ENCODE data around the gene DRC7. TPM values are rescaled to one million over a fixed set of nuclear protein-coding genes. Genes with fewer than 3 reads are reported as not detected.

The DRC7 gene
- total RNA-seq, 1 donor = not detected

DNA sequence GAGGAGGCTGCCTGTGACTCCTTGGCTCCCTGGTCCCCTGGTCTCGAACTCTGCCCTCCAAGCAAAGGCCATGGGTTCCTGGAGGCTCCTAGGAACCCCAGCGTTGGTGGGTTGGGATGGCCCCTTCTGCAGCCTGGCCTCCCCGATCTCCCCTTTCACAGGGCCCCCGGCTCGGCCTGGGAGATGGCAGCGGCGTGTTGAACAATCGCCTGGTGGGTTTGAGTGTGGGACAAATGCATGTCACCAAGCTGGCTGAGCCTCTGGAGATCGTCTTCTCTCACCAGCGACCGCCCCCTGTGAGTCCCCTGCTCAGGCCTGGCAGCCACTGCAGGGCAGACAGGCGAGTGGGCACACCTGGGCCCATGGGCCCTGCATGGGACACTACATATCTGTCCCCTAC is 15.6 kb upstream of the DRC7 start:
- TF ChIP-seq, protein P1, sequence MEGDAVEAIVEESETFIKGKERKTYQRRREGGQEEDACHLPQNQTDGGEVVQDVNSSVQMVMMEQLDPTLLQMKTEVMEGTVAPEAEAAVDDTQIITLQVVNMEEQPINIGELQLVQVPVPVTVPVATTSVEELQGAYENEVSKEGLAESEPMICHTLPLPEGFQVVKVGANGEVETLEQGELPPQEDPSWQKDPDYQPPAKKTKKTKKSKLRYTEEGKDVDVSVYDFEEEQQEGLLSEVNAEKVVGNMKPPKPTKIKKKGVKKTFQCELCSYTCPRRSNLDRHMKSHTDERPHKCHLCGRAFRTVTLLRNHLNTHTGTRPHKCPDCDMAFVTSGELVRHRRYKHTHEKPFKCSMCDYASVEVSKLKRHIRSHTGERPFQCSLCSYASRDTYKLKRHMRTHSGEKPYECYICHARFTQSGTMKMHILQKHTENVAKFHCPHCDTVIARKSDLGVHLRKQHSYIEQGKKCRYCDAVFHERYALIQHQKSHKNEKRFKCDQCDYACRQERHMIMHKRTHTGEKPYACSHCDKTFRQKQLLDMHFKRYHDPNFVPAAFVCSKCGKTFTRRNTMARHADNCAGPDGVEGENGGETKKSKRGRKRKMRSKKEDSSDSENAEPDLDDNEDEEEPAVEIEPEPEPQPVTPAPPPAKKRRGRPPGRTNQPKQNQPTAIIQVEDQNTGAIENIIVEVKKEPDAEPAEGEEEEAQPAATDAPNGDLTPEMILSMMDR (IDR thresholded peaks at IDR 0.05; ENCODE audit: insufficient read depth, low read depth, low read length) = no peak
- H3K4me3 ChIP-seq (ENCODE audit: low read depth, low read length) = no peak overlapping the region
- no peak for DNase-seq (ENCODE audit: low read depth)

DNA sequence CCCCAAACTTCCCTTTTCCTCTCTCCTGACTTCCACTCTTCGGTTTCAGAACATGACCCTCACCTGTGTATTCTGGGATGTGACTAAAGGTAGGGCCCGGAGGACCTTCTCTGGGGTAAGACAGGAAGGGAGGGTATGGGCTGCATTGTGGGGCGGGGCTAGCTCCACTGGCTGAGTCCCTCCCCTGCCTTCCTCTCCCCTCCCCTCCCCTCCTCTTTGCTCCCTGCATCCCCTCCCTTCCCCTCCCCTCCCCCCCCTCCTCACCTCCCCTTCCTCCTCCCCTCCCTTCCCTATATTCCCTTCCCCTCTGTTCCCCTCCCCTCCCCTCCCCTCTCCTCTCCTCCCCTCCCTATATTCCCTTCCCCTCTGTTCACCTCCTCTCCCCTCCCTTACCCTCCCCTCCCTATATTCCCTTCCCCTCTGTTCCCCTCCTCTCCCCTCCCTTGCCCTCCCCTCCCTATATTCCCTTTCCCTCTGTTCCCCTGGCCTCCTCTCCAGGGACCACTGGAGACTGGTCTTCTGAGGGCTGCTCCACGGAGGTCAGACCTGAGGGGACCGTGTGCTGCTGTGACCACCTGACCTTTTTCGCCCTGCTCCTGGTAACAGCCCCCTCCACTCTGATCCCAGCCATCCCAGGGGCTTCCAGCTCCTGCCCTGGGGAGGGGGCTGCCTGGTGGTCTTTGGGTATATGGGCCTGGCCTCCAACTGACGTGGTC is 14.7 kb upstream of the DRC7 start:
- no peak for DNase-seq (ENCODE audit: low read depth)
- TF ChIP-seq, protein P1 (IDR thresholded peaks at IDR 0.05; ENCODE audit: insufficient read depth, low read depth, low read length) = no peak
- H3K4me3 ChIP-seq (ENCODE audit: low read depth, low read length) = no peak overlapping the region

DNA sequence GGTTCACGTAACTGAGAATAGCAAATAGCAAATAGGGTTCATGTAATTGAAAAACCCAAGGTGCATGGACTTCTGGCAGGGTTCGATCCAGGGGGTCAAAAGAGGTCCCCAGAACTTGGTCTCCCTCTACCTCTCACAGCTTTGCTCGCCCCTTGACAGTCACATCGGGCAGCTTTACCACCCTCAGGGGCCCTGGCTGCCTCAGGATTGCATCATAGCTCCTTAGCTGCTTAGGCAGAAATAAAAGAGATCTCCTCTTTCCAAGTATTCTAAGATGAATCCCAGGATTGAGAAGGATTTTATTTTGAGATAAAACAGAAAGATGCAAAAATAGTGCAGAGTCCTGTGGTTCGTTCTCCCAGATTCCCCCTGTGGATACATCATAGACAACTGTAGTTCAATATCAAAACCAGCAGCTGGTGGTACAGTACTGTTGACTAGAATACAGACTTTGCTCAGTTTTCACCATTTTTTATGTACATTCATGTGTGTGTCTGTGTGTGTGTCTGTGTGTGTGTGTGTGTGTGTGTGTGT is 13.7 kb upstream of the DRC7 start:
- no peak for DNase-seq (ENCODE audit: low read depth)
- TF ChIP-seq, protein P1 (IDR thresholded peaks at IDR 0.05; ENCODE audit: insufficient read depth, low read depth, low read length) = no peak
- no peak overlapping the region for H3K4me3 ChIP-seq (ENCODE audit: low read depth, low read length)

DNA sequence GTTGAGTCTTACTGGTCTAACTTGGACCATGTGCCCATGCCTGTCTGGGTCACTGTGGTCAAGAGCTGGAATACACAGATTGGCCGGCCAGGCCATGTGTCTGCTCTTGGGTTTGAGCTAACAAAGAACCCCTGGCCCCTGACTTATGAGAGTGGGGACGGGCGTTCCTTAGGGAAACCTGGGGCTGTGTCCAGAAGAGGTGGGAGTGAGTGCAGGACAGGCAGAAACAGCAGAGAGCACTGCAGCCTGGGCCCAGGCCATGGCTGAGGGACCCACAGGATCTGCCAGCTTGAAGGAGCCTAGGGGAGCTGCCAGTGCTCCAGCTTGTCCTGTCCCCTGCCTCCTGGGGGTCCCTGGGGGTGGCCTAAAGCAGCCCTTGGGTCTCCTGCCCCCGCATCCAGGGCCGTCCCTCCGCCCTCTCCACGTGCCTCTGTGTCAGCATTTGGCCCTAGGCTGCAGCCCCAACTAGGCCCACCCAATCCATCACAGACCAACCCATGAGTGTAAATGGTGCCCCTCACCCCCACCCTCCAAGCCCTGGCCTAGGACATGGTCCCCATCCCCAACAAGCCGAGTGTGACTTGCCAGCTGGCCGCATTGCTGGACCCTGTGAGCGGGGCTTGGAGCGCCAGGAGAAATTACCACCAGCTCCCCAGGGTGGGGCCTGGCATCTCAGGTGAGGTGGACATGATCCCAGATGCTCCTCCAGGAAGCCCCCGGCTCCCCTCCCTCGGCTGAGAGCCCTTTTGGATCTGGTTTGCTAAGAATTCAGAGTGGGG is 12.5 kb upstream of the DRC7 start:
- DNase-seq (ENCODE audit: low read depth) = no peak
- H3K4me3 ChIP-seq (ENCODE audit: low read depth, low read length) = no peak overlapping the region
- TF ChIP-seq, protein P1 (IDR thresholded peaks at IDR 0.05; ENCODE audit: insufficient read depth, low read depth, low read length) = no peak

DNA sequence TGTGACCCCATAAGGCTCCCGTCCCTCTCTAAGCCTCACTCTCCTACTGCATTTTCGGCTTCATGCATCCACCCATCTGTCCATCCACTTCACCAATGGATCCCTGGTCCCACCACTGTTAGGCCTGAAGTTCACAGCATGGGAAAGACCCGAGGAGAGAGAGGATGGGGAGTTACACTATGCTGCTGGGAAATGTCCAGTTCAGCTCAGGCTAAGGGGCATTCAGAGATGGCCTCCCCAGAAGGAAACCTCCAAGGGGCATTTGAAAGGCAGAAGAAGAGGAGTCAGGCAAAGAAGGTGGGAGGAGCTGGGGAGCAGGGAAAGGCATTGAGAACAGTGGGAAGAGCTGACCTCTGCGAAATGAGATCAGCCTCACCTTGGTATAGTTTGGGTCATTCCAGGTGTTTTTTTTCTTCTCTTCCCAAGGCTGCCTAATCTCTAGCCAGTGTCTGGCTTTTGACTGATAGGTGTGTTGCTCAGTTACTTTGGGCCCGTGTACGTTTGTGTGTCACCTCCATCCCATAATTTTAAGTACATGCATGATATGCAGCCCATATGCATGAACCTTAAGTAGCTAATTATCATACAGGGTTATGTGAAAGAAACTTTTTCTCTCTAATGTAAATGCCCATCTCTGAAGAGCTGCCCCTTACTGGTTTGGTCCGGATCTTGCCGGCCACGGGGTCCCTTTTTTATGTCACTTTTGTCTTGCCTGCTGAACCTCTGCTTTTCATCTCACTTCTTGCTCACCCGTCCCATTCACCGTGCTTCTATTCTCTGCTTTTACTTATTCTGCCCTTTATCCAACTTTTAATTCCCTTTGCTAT is 11.6 kb upstream of the DRC7 start:
- no peak overlapping the region for H3K4me3 ChIP-seq (ENCODE audit: low read depth, low read length)
- no peak for DNase-seq (ENCODE audit: low read depth)
- TF ChIP-seq, protein P1 (IDR thresholded peaks at IDR 0.05; ENCODE audit: insufficient read depth, low read depth, low read length) = no peak

Measured in fibroblast of villous mesenchyme (primary cell).